Hematopoietic multipotent progenitor cell treated with erythropoietin and hydrocortisone succinate and interleukin-3 and kit ligand, for 15 days (in vitro differentiated cells): ENCODE data around the gene PSMB9.
"Not testable (repeated sequence)": the region's sequence is repeated elsewhere in the genome, so short reads cannot be mapped to it uniquely, and the experiment has no call there.

Source experiments
- DNase-seq: peaks from one replicate; pipeline ENCODE4 v3.0.0-alpha.2; 2015; ENCODE audit warnings: low spot score

The PSMB9 gene

GRCh38 chr6:32860674-32861073 lies 6.7 kb downstream of the PSMB9 start:
- no peak for DNase-seq

- no peak for DNase-seq
Measured at GRCh38 chr6:32862725-32863124, 8.7 kb downstream of the PSMB9 start.

GRCh38 chr6:32865724-32866443 lies 11.9 kb downstream of the PSMB9 start:
- no peak for DNase-seq

GRCh38 chr6:32867022-32867477 lies 13.1 kb downstream of the PSMB9 start:
- DNase-seq: no peak

GRCh38 chr6:32867554-32868256 lies 13.7 kb downstream of the PSMB9 start:
- no peak for DNase-seq

- DNase-seq: peak; percentile 87
Measured at GRCh38 chr6:32868257-32868788, 14.3 kb downstream of the PSMB9 start.

- not testable (repeated sequence) for DNase-seq
Measured at GRCh38 chr6:32873947-32874346, 20.0 kb downstream of the PSMB9 start.

- no peak for DNase-seq
Measured at GRCh38 chr6:32876603-32877002, 22.6 kb downstream of the PSMB9 start.

GRCh38 chr6:32879691-32880090 lies 25.7 kb downstream of the PSMB9 start:
- no peak for DNase-seq

GRCh38 chr6:32880962-32881361 lies 27.0 kb downstream of the PSMB9 start:
- not testable (repeated sequence) for DNase-seq

GRCh38 chr6:32882879-32883250 lies 28.9 kb downstream of the PSMB9 start:
- DNase-seq: no peak

GRCh38 chr6:32883789-32884188 lies 29.8 kb downstream of the PSMB9 start:
- no peak for DNase-seq

- peak; percentile 82 for DNase-seq
Measured at GRCh38 chr6:32885698-32886286, 31.8 kb downstream of the PSMB9 start.

GRCh38 chr6:32886681-32887383 lies 32.8 kb downstream of the PSMB9 start:
- no peak for DNase-seq

GRCh38 chr6:32887616-32888015 lies 33.6 kb downstream of the PSMB9 start:
- no peak for DNase-seq

- no peak for DNase-seq
Measured at GRCh38 chr6:32888576-32888975, 34.6 kb downstream of the PSMB9 start.

- DNase-seq: no peak
Measured at GRCh38 chr6:32889533-32889932, 35.5 kb downstream of the PSMB9 start.

- no peak for DNase-seq
Measured at GRCh38 chr6:32890831-32891230, 36.8 kb downstream of the PSMB9 start.

- peak; percentile 93 for DNase-seq
Measured at GRCh38 chr6:32894085-32895005, 40.4 kb downstream of the PSMB9 start.

- no peak for DNase-seq
Measured at GRCh38 chr6:32895006-32895345, 41.0 kb downstream of the PSMB9 start.

GRCh38 chr6:32903952-32904351 lies 50.0 kb downstream of the PSMB9 start:
- DNase-seq: no peak
